Femur (tissue), 1 donor: Measurements from ENCODE around the gene SIGLEC10.
A peak's percentile ranks its signal among the peaks of the same experiment; 100 is the strongest.
"Not testable (repeated sequence)": the region's sequence is repeated elsewhere in the genome, so short reads cannot be mapped to it uniquely, and the experiment has no call there.

Experiments
- DNase-seq: peaks from one replicate; pipeline ENCODE4 v3.0.0-alpha.2; 2017

Gene SIGLEC10

GRCh38 chr19:51417107-51417809 lies at the start of gene SIGLEC10:
Gene SIGLEC10, minus strand, starts transcription at chr19:51417642. Its CDS starts 61 bp downstream, at chr19:51417581.
- peak; percentile 44 for DNase-seq

DNA sequence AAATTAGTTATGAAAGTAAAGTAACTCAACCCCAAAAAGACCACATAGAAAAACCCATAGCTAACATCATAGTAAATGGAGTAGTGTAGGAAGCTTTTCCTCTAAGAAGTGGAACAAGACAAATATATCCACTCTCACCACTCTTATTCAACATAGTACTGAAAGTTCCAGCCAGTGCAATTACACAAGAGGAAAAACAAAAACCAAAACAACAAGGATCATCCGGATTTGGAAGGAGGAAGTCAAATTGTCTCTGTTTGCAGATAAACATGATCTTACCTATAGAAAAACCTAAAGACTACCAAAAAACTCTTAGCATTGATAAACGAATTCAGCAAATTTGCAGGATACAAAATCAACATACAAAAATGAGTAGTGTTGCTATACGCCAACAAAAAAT lies 49.3 kb upstream of the SIGLEC10 start:
- no peak for DNase-seq

- DNase-seq: not testable (repeated sequence)
These were observed 46.6 kb upstream of the SIGLEC10 start for GRCh38 chr19:51463976-51464581.

DNA sequence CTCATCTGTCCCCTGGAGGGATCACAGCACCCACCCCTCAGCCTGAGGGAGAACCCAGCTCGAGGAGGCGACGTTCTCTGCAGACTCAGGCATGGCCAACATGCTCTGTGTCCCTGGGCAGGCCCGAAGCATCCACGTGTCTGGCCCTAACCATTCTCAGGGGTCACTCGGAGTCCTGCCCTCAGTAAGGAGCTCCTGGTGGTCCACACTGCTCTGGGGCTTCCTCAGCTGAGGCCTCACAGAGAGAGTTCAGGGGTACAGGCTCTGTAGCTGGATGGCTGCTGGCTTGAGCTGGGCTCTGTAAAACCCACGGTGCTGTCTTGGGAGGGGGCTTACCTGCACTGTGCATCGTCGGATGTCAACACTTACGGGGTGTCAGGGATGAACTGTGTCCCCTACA lies 45.2 kb upstream of the SIGLEC10 start:
- DNase-seq: no peak

DNA sequence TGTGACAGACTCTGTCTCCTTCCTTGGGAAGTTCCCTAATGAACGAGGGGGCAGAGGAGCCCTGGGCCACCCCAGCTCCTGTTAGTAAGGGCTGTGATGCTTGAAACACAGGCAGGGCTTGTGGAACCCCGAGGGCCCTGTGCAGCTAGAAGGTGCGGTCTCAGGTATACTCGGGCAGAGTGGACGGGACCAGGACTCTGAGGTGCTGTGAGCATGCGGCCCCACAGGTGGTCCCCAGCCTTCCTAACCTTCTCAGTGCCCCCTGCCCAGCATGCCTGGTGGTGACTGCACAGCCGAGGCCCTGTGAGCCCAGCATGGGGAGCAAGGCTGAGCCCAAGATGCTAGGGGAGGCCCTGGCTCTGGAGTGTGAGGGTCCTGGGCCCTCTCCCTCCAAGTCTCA lies 44.8 kb upstream of the SIGLEC10 start:
- no peak for DNase-seq

GRCh38 chr19:51461723-51462161 lies 44.3 kb upstream of the SIGLEC10 start:
- DNase-seq: peak; percentile 40

- DNase-seq: no peak
These were observed 42.9 kb upstream of the SIGLEC10 start for GRCh38 chr19:51460164-51460992.

DNA sequence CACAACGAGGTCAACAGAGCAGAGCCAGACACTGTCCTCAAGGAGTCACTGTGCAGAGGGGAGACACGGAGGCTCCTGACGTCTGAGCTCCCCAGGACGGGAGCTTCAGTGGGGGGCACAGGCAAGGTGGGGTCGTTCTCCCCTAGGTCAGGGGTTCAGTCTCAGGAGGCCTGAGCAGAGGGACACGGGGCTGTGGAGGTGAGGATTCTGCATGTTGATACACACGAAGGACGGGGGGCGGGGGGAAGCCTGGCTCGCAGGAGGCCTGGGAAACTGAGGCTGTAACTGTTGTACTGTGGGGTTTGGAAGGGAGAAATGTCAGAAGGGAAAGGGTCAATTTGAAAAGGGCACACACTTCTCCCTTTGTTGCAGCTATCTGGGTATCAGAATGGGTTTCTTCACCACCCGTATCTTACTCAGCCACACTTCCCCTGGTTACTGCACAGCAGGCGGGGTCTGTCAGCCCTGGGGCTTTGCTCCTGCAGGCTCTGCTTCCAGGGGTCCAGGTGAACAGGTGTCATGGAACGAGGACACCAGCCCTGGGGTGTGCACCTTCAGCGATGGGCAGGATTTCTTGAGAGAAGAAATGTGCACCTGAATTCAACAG lies 41.6 kb upstream of the SIGLEC10 start:
- no peak for DNase-seq

DNA sequence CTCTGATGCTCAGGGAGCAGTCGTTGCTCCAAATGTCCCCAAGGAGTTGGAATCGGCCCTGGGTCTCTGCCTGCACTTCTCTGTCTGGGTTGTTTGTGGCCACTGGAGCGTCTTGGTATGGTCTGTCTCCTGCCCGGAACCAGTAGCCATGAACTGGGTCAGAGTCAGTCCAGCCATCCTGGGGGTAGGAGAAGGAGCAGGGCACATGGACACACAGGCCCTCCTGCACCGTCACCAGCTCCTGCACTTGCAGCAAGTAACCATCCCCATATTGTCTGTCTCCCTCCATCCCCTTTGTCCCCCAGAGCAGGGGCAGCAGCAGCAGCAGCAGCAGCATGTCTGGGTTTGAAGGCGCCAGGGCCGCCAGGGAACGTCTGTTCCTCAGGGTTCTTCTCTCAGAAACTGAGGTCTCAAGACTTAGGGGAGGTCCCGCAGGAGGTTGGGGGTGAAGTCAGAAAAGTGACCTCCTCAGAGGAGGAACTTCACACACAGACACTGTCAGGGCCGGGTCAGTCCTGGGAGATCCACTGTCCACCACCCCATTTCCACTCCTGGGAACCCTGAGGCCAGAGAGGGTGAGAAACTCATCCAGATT lies 40.7 kb upstream of the SIGLEC10 start, which contains the start of gene SIGLEC8:
SIGLEC8 (minus strand) TSS at position 404 of the 595 bp plus-strand sequence; CDS start at position 337, 67 bp downstream.
- no peak for DNase-seq

DNA sequence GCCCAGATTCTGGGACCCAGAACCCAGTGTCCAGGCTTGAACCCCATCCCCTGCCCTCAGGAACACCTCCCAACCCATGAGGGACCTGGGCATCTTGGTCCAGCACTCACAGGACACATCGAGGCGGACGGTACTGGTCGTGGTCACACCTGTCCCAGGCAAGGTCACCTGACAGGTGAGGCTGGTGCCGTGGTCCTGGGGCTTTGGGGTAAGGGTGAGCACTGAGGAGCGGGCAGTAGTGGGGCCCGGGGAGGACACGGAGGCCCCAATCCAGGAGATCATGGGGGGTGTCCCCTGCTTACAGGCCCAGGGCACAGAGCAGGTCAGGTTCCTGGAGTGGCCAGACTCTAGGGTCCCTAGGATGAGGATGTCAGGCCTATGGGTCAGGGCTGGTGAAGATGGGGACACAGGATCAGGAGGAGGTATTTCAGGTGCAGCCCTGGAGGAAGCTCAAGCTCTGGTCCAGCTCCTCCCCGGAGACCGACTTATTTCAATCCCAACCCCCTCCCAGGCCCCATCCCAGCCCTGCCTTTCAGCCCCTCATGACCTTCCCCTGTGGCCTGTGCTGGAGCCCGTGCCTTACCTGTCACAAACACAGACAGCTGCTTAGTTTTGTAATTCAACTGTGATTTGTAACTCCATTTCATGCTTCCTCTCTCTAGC lies 40.0 kb upstream of the SIGLEC10 start:
- no peak for DNase-seq

GRCh38 chr19:51456541-51457290 lies 39.3 kb upstream of the SIGLEC10 start:
- DNase-seq: no peak

- DNase-seq: no peak
These were observed 33.4 kb upstream of the SIGLEC10 start for GRCh38 chr19:51450730-51451307.

DNA sequence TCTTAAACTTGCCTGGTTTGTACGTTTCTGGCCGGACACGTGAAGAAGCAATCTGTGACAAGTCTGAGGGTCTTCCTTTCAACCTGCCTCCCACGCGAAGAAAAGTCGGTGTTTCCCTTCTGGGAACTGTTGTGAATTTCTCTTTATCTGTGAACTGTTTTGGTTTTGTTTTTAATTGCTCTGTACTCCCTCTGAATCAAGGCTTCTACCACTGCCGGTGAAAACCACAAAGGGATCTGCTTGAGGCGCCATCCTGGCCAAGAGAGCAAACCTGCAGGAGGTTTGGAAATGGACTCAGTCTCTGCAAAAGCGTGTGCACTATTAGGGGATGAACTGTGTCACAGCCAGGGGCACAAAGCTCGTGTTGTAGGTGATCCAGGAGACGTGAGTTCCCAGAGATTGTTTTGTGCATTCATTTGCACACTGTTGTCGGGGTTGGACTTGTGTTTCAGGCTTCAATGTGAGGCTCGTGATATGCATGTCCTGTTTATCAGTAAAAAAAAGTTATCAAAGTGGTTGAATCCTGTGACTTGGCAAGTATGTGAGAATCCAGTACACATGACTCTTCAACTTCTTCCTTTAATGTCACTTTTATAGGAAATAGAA lies 31.1 kb upstream of the SIGLEC10 start:
- DNase-seq: no peak

DNA sequence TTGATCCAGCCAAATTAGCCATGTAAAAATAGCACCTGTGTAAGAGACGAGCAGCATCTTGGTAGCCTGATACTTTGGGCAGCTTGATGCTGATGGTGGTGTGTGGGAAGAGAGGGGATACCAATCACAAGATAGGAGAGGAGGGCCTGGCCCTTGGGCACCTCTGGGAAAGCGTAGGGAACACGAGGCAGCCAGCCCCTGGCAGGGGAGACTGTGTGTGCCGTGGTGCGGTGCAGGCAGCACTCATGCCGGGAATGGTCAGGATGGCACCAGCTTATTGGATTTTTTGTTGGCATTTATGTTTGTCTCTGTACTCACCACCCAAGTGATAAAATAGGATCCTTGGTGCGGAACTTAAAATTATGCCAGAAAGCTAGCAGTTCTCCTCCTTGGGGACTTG lies 30.6 kb upstream of the SIGLEC10 start:
- no peak for DNase-seq

- not testable (repeated sequence) for DNase-seq
These were observed 30.1 kb upstream of the SIGLEC10 start for GRCh38 chr19:51447510-51447909.

- no peak for DNase-seq
These were observed 24.3 kb upstream of the SIGLEC10 start for GRCh38 chr19:51441410-51442390.

- no peak for DNase-seq
These were observed 23.5 kb upstream of the SIGLEC10 start for GRCh38 chr19:51440846-51441409.

GRCh38 chr19:51440052-51440451 lies 22.6 kb upstream of the SIGLEC10 start:
- DNase-seq: no peak

GRCh38 chr19:51439021-51439465 lies 21.6 kb upstream of the SIGLEC10 start:
- no peak for DNase-seq
